Measurements from ENCODE around the gene TBC1D2.

GRCh38 chr9:98226957-98227356, 28.5 kb downstream of the TBC1D2 start:
- TF ChIP-seq CTCF (IDR thresholded peaks at IDR 0.05; ENCODE audit: low read depth, low read length, missing input control) (no peak), SP1 (IDR thresholded peaks at IDR 0.05) (no peak), MAX (IDR thresholded peaks at IDR 0.05) (no peak), EGR1 (IDR thresholded peaks at IDR 0.05; ENCODE audit: low read depth in 2 of 2) (no peak), REST (IDR thresholded peaks at IDR 0.05) (no peak), FOXA1 (IDR thresholded peaks at IDR 0.05) (no peak), YY1 (IDR thresholded peaks at IDR 0.05) (no peak), ZBTB33 (IDR thresholded peaks at IDR 0.05) (no peak), HNF4G (IDR thresholded peaks at IDR 0.05) (no peak), RAD21 (IDR thresholded peaks at IDR 0.05) (no peak), TAF1 (conservative IDR thresholded peaks at IDR 0.05) (no peak)

All from liver (tissue), 3 donors.